ENCODE measurements around the gene MTMR1.

- TF ChIP-seq CTCF (IDR thresholded peaks at IDR 0.05) (no peak), POLR2A (IDR thresholded peaks at IDR 0.05; ENCODE audit: low read depth) (no peak), POLR2AphosphoS5 (IDR thresholded peaks at IDR 0.05) (no peak)
Observed at GRCh38 chrX:150763303-150763797, 70.2 kb downstream of the MTMR1 start.

Data from esophagus muscularis mucosa (tissue), 3 donors.